NT2/D1 (cell line): ENCODE data around the gene DNAJC11.

Experiments
- YY1 ChIP-seq: IDR thresholded peaks from 2 replicates; pipeline ENCODE4 v1.6.1; 2011; ENCODE audit not compliant: insufficient read length, insufficient read depth
- ZNF274 ChIP-seq: IDR thresholded peaks from 2 replicates; pipeline ENCODE4 v1.6.1; 2011; ENCODE audit warnings: mild to moderate bottlenecking, low read depth, low read length

DNA sequence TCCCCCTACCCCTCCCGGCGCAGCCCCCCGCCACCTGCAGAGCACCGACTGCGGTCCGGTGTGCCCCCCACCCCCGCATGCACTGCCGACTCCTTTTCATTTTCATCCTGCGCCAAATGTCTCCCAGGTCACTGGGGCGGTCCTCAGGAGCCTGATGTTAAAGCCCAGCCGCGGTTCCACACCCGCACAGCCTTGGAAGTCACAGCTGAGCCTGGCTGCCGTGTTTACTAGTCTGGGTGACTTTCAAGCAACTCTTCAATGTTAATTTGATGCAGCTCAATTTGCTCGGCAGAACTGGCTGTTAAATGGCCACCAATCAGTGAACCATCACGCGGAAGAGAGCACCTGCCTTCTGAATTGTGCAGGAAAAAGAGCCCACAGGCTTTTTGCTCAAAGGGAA is 49.7 kb downstream of the DNAJC11 start:
- TF ChIP-seq YY1 (no peak), ZNF274 (no peak)
